GM19467 (cell line): ENCODE results near the gene ESAM.
"Not testable (repeated sequence)": the region's sequence is repeated elsewhere in the genome, so short reads cannot be mapped to it uniquely, and the experiment has no call there.

ENCODE experiments used
- ATAC-seq: cut with Tn5 transposase; IDR thresholded peaks from one replicate; pipeline ENCODE4 v1.9.1; 2021; ENCODE audit warnings: mild to moderate bottlenecking, moderate library complexity; ENCODE audit not compliant: unreplicated experiment

ESAM gene

GRCh38 chr11:124776865-124777645, 15.0 kb upstream of the ESAM start:
- no peak for ATAC-seq

DNA sequence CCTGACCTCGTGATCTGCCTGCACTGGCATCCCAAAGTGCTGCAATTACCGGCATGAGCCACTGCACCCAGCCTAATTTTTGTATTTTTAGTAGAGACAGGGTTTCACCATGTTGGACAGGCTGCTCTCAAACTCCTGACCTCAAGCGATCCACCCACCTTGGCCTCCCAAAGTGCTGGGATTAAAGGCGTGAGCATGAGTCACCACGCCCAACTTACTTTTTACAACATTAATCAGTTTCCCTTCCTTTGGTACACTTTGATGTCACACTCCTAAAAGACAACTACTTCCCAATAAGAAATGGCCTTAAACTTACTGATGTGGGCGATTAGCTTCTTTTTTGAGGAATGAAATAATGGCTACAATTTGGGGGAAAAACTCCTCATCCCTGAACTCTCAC, 8.9 kb upstream of the ESAM start:
- not testable (repeated sequence) for ATAC-seq

- ATAC-seq, result no peak
Observed at GRCh38 chr11:124769806-124770774, 8.0 kb upstream of the ESAM start.

DNA sequence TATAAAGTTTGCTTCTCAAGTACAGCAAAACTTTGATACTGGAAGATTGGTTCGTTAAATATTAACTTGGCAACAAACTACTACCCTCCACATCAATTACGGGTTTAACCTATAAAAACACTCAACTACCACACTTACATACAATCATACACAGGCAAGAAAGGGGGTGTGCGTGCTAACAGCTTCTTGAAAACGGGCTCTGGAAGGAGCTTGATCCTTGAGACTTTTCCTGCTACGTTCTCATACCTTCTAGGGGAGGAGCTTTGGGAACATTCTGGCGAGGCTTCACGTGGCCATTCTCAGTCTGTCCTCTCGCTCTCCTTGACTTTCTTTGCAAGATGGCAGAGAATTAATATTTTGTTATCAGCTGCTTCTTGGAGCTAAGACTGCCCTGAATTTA, 6.8 kb upstream of the ESAM start:
- no peak for ATAC-seq

GRCh38 chr11:124766156-124766555, 4.1 kb upstream of the ESAM start:
- no peak for ATAC-seq

DNA sequence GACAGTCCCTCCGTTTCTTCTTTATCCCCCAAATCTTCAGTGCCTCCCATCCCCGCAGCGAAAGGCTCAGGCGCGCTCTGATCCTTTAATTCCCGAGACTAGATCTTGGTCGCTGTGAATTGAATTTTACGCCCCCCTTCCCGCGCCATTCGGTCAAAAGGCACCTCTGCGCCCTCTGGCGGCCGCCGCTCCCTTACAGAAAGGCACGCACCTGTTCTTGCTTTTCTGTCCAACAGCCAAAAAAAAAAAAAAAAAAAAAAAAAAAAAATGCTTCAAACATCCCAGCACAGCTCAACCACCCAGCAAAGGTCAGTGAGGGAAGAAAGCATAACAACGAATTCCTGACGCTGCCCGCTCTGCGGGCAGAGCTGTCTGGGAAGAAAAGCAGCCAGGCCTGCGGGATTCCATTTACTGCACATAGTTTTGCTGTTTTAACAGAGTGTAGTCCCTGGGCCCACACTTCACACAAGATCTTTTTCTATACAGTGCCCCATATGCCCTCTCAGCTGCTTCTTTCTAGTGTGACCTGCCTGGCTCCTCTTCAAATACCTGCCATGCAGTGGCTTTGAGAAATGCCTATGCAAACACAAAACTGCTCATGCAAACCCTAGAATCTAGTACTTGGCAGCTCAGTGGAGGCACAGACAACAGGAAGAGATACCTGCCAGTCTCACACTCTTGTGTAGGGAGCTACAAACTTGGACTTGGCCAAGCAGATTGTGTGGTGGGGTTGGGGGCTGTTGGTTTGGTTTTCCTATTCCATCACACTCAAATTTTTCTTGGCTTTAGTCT, 1.3 kb upstream of the ESAM start:
- ATAC-seq, result no peak

- ATAC-seq, result peak; percentile 6
Observed at GRCh38 chr11:124762624-124763155, 600 bp upstream of the ESAM start.

GRCh38 chr11:124761301-124762104, 587 bp downstream of the ESAM start:
- no peak for ATAC-seq

GRCh38 chr11:124760806-124761205, 1.3 kb downstream of the ESAM start:
- ATAC-seq, result no peak

DNA sequence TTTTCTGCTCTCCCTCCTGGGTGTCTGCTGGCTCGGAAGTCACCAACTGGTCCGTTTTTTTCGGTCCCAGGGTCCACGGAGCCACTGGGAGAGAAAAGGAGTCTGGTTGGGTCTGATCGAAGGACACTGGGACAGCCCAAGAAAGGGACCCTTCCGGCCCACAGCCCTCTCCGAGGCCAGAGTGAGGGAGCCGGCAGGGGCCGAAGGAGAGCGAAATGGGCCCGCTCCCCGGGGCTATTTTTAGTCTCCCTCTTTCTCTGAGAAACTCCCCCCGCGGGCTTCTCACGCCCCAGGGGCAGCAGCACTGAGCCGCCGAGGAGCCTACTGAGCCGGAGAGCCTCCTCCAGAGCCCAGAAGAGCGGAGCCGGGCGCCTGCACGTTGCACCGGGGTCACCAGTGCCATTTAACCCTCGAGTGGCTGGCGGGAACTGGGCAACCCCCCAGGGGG, 1.9 kb downstream of the ESAM start:
- no peak for ATAC-seq

GRCh38 chr11:124759266-124760204, 2.6 kb downstream of the ESAM start:
- ATAC-seq, result no peak

GRCh38 chr11:124758355-124759265, 3.5 kb downstream of the ESAM start:
- peak; percentile 55 for ATAC-seq

GRCh38 chr11:124757320-124757719, 4.8 kb downstream of the ESAM start:
- ATAC-seq, result no peak

DNA sequence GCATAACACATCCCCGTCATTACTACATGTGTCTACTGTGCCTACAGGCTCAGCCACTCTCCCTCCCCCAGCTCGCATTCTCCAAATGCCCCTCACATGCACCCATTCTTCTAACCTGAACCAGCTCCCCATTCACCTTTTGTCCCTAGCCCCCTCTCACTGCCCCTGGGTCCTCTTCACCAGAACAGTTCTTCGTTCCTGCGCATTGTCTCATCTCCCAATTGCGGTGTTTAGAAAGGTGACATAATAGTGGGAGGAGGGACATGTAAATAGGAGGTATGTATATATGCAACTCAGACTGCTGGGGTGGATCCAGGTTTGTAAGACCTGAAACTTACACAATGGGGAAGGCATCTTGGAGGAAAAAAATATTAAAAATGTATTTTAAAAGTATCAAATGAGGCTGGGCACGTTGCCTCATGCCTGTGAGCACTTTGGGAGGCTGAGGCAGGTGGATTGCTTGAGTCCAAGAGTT, 5.3 kb downstream of the ESAM start:
- ATAC-seq, result no peak

DNA sequence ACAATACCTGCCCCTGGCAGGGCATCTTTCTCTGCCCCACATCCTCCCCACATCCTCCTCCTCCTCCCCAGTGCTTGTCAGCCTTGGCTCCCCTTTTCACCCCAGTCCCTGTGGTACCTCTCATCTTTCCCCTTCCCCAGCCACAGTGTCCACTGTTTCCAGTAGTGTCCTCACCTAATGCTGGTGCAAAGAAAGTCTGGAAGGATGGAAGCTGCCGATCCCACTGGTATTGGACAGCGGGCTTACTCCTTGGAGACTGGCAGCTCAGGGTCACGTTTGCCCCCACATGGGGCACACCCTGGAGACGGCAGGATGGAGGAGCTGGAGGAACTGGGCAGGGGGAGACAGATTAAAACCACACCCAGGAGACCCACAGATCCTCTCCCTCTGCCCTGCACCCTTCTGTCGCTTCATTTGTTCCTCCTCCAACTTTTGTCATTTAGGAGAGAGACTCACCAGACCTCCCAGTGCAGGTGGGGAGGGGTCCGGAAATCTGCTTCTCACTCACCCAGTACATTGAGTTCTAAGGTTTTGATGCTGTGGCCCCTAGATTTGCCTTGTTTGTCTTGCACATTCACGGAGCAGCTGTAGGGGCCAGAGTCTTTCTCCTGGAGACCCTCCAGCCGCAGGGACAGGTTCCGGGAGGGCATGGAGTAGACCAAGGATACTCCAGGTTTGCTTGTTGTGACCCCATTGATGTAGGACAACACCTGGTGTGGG, 5.9 kb downstream of the ESAM start:
- ATAC-seq, result no peak

GRCh38 chr11:124754710-124755109, 7.4 kb downstream of the ESAM start:
- no peak for ATAC-seq

GRCh38 chr11:124754309-124754708, 7.8 kb downstream of the ESAM start:
- no peak for ATAC-seq
